Esophagus muscularis mucosa (tissue), 4 donors: ENCODE results near the gene BPIFB2.

Experiments
- EP300 ChIP-seq: sonication (generic); formaldehyde crosslinking; IDR thresholded peaks from one replicate; pipeline ENCODE4 v1.6.1; 2017; ENCODE audit warnings: antibody characterized with exemption
- POLR2A ChIP-seq: fragments of 450-650 bp; IDR thresholded peaks from one replicate; pipeline ENCODE4 v1.6.1; 2017; ENCODE audit warnings: antibody characterized with exemption, moderate library complexity, mild to moderate bottlenecking, low read depth
- POLR2AphosphoS5 ChIP-seq, 2 donors: sonication (generic); formaldehyde crosslinking; IDR thresholded peaks; one replicate each; pipeline ENCODE4 v1.6.1; 2017; ENCODE audit warnings: antibody characterized with exemption in 2 of 2
- TF ChIP-seq, protein P1 (sequence below), 3 experiments: fragments of 200-600 bp in 2 of 3; fragments of 450-650 bp in 1 of 3; sonication (generic) in 2 of 3; IDR thresholded peaks; one replicate each; pipeline ENCODE4 v1.5.1; 2017 to 2019; ENCODE audit warnings: antibody characterized with exemption in 3 of 3, mild to moderate bottlenecking in 2 of 3, moderate library complexity in 1 of 3

DNA sequence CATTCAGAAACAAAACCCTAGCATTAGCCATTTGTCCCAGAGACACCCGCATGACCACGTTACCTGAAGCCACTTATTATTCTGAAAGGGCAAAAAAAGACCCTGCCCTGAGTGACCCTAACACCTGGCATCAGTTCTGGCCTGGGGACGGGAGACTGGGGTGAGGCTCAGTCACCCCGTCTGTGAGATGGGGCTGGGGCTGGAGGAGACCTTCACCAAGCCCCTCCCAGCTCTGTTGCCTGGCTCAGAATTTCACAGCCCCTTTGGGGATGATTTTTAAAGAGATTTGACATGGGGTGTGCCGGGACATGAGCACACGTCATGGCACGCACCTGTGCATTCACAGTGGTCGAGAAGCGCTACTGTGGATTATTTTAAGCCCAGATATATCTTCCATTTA is 22.6 kb downstream of the BPIFB2 start:
- TF ChIP-seq, protein P1, sequence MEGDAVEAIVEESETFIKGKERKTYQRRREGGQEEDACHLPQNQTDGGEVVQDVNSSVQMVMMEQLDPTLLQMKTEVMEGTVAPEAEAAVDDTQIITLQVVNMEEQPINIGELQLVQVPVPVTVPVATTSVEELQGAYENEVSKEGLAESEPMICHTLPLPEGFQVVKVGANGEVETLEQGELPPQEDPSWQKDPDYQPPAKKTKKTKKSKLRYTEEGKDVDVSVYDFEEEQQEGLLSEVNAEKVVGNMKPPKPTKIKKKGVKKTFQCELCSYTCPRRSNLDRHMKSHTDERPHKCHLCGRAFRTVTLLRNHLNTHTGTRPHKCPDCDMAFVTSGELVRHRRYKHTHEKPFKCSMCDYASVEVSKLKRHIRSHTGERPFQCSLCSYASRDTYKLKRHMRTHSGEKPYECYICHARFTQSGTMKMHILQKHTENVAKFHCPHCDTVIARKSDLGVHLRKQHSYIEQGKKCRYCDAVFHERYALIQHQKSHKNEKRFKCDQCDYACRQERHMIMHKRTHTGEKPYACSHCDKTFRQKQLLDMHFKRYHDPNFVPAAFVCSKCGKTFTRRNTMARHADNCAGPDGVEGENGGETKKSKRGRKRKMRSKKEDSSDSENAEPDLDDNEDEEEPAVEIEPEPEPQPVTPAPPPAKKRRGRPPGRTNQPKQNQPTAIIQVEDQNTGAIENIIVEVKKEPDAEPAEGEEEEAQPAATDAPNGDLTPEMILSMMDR (IDR thresholded peaks at IDR 0.05) = no peak
- no peak for TF ChIP-seq POLR2A
- no peak for TF ChIP-seq POLR2AphosphoS5 (IDR thresholded peaks at IDR 0.05)
- no peak for TF ChIP-seq EP300
